ENCODE measurements around the gene EPN1.

DNA sequence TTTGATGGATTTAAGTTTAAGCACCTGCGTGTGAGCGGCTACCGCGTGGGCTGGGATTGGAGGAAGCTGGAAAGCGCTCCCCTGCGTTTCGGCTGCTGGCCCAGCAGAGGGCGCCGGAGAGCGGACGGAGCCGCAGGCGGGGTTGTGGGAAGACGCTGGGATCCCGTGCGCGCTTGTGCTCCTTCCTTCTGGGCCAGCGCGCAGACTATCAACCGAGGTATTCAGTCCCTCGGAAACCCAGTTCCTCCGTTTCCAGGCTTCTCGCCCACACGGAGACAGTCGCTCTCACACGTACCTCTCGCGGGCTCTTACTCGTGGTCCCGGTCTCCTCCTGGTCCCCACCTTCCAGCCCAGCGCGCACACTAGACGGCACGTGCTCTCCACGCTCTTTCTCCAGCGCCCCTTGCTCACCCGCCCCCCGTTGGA lies 28.8 kb downstream of the EPN1 start:
- TF ChIP-seq, protein P1, sequence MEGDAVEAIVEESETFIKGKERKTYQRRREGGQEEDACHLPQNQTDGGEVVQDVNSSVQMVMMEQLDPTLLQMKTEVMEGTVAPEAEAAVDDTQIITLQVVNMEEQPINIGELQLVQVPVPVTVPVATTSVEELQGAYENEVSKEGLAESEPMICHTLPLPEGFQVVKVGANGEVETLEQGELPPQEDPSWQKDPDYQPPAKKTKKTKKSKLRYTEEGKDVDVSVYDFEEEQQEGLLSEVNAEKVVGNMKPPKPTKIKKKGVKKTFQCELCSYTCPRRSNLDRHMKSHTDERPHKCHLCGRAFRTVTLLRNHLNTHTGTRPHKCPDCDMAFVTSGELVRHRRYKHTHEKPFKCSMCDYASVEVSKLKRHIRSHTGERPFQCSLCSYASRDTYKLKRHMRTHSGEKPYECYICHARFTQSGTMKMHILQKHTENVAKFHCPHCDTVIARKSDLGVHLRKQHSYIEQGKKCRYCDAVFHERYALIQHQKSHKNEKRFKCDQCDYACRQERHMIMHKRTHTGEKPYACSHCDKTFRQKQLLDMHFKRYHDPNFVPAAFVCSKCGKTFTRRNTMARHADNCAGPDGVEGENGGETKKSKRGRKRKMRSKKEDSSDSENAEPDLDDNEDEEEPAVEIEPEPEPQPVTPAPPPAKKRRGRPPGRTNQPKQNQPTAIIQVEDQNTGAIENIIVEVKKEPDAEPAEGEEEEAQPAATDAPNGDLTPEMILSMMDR (IDR thresholded peaks at IDR 0.05) = peak; percentile 46 to 69 (median 61)
- no peak for TF ChIP-seq POLR2A (IDR thresholded peaks at IDR 0.05)
